HepG2 (cell line): ENCODE results near the gene CIITA. TPM values are rescaled to one million over a fixed set of nuclear protein-coding genes. Genes with fewer than 3 reads are reported as not detected.

ENCODE experiments used
- CBFB ChIP-seq: sonication (generic); formaldehyde crosslinking; IDR thresholded peaks from 2 replicates; pipeline ENCODE4 v1.4.0; 2020; ENCODE audit warnings: missing genetic modification reagents
- DNMT1 ChIP-seq: sonication (generic); formaldehyde crosslinking; IDR thresholded peaks from 2 replicates; pipeline ENCODE4 v1.5.1; 2020; ENCODE audit warnings: mild to moderate bottlenecking, missing genetic modification reagents
- FOXA3 ChIP-seq: IDR thresholded peaks from 2 replicates; pipeline ENCODE4 v1.6.1; 2016; ENCODE audit warnings: missing genetic modification reagents, missing compliant biosample characterization
- GATAD1 ChIP-seq: IDR thresholded peaks from 2 replicates; pipeline ENCODE4 v1.6.1; 2016; ENCODE audit warnings: missing genetic modification reagents, missing compliant biosample characterization
- HDAC2 ChIP-seq: sonication (generic); formaldehyde crosslinking; IDR thresholded peaks from 2 replicates; pipeline ENCODE4 v1.4.0; 2020; ENCODE audit warnings: missing genetic modification reagents
- HNRNPLL ChIP-seq: fragments of 200-400 bp; formaldehyde crosslinking; IDR thresholded peaks from 2 replicates; pipeline ENCODE4 v1.6.1; 2017; ENCODE audit warnings: mild to moderate bottlenecking, low read depth, low read length; ENCODE audit not compliant: poor library complexity, severe bottlenecking
- KLF16 ChIP-seq, 2 experiments: sonication (generic) in 1 of 2; formaldehyde crosslinking in 1 of 2; IDR thresholded peaks; 2 replicates each; pipeline versions ENCODE4 v1.6.1 to v1.8.0; 2016 to 2023; ENCODE audit warnings: missing genetic modification reagents in 2 of 2, missing compliant biosample characterization in 1 of 2
- MAFF ChIP-seq: IDR thresholded peaks from 2 replicates; pipeline ENCODE4 v1.6.1; 2011; ENCODE audit warnings: low read depth, low read length, improper control_type of control experiment
- MAX ChIP-seq: IDR thresholded peaks from 2 replicates; pipeline ENCODE4 v1.6.1; 2012; ENCODE audit warnings: inconsistent platforms
- MBNL3 ChIP-seq: fragments of 250-450 bp; sonication (Bioruptor Pico); conservative IDR thresholded peaks from 2 replicates; pipeline ENCODE4 v1.8.0; 2022; ENCODE audit warnings: mild to moderate bottlenecking, inconsistent platforms
- MEF2D ChIP-seq: sonication (generic); formaldehyde crosslinking; IDR thresholded peaks from 2 replicates; pipeline ENCODE4 v1.5.1; 2020; ENCODE audit warnings: mild to moderate bottlenecking, missing genetic modification reagents
- MIER3 ChIP-seq: IDR thresholded peaks from 2 replicates; pipeline ENCODE4 v1.6.1; 2016; ENCODE audit warnings: missing compliant biosample characterization, borderline replicate concordance
- MLX ChIP-seq: IDR thresholded peaks from 2 replicates; pipeline ENCODE4 v1.6.1; 2016
- NRL ChIP-seq: sonication (generic); formaldehyde crosslinking; IDR thresholded peaks from 2 replicates; pipeline ENCODE4 v1.5.0; 2020; ENCODE audit warnings: missing genetic modification reagents, mild to moderate bottlenecking, moderate library complexity, borderline replicate concordance
- PAF1 ChIP-seq: IDR thresholded peaks from 2 replicates; pipeline ENCODE4 v1.6.1; 2016; ENCODE audit warnings: missing genetic modification reagents, missing compliant biosample characterization
- POLR2AphosphoS5 ChIP-seq: IDR thresholded peaks from 2 replicates; pipeline ENCODE4 v1.6.1; 2012; ENCODE audit warnings: low read depth, low read length
- SRY ChIP-seq: sonication (generic); formaldehyde crosslinking; IDR thresholded peaks from 2 replicates; pipeline ENCODE4 v1.8.0; 2022; ENCODE audit warnings: mild to moderate bottlenecking, missing genetic modification reagents
- XRCC5 ChIP-seq: fragments of 200-400 bp; formaldehyde crosslinking; optimal IDR thresholded peaks from 2 replicates; pipeline ENCODE3; 2017; ENCODE audit warnings: mild to moderate bottlenecking, low read length
- YY1 ChIP-seq: IDR thresholded peaks from 2 replicates; pipeline ENCODE4 v1.6.1; 2011; ENCODE audit warnings: low read length, low read depth, moderate library complexity, mild to moderate bottlenecking; ENCODE audit not compliant: insufficient read depth, insufficient replicate concordance
- ZNF136 ChIP-seq: sonication (generic); formaldehyde crosslinking; IDR thresholded peaks from 2 replicates; pipeline ENCODE4 v1.8.1; 2022; ENCODE audit warnings: low read depth, mild to moderate bottlenecking, moderate library complexity, missing genetic modification reagents
- ZNF274 ChIP-seq: sonication (generic); formaldehyde crosslinking; IDR thresholded peaks from 2 replicates; pipeline ENCODE4 v1.5.1; 2020; ENCODE audit warnings: mild to moderate bottlenecking, missing genetic modification reagents
- ZNF331 ChIP-seq: sonication (generic); formaldehyde crosslinking; IDR thresholded peaks from 2 replicates; pipeline ENCODE4 v1.4.0; 2020; ENCODE audit warnings: missing genetic modification reagents
- ZNF382 ChIP-seq: sonication (generic); formaldehyde crosslinking; IDR thresholded peaks from 2 replicates; pipeline ENCODE4 v1.5.0; 2020; ENCODE audit warnings: missing genetic modification reagents, mild to moderate bottlenecking, borderline replicate concordance
- ZNF652 ChIP-seq: IDR thresholded peaks from 2 replicates; pipeline ENCODE4 v1.6.1; 2016; ENCODE audit warnings: low read depth, borderline replicate concordance
- ZNF670 ChIP-seq: sonication (generic); formaldehyde crosslinking; IDR thresholded peaks from 2 replicates; pipeline ENCODE4 v1.8.0; 2022; ENCODE audit warnings: mild to moderate bottlenecking, missing genetic modification reagents, borderline replicate concordance
- ZZZ3 ChIP-seq: sonication (generic); formaldehyde crosslinking; IDR thresholded peaks from 2 replicates; pipeline ENCODE4 v1.4.0; 2020; ENCODE audit warnings: missing genetic modification reagents, mild to moderate bottlenecking, borderline replicate concordance
- polyA plus RNA-seq, 8 experiments: library from polyadenylated mRNA; depleted of rRNA in 3 of 8; stranded (reverse) in 7 of 8; unstranded in 1 of 8; fragments of >200 nt; fragmentation: Illumina TruSeq in 4 of 8; extraction: Trizol in 4 of 8; gene quantifications; 2 replicates each; pipeline versions ENCODE4 v1.2.1 to v1.2.3, GENCODE V29; 2011 to 2016; ENCODE audit warnings: low read depth in 4 of 8, missing spikeins in 1 of 8, mixed read lengths in 1 of 8; ENCODE audit not compliant: insufficient read depth in 1 of 8
- total RNA-seq, 5 experiments: library from RNA; depleted of rRNA; stranded (reverse); fragments of >200 nt; fragmentation: Illumina TruSeq; extraction: Trizol; gene quantifications; 2 replicates each; pipeline ENCODE4 v1.2.3, GENCODE V29; 2016; ENCODE audit warnings: low read depth in 1 of 5
- TF ChIP-seq, protein P1 (sequence below): IDR thresholded peaks from 2 replicates; pipeline ENCODE4 v1.6.1; 2016; ENCODE audit warnings: missing genetic modification reagents, missing compliant biosample characterization
- TF ChIP-seq, protein P2 (sequence below): sonication (generic); formaldehyde crosslinking; IDR thresholded peaks from 2 replicates; pipeline ENCODE4 v1.8.1; 2023; ENCODE audit warnings: missing genetic modification reagents, mild to moderate bottlenecking, borderline replicate concordance

Gene CIITA
- total and polyA plus RNA-seq, 2 of the 13 experiments (the other 11 are each of a cell fraction or from before 2014, with no cell fraction given), result 0.08 to 0.09 TPM

- TF ChIP-seq, protein P1, sequence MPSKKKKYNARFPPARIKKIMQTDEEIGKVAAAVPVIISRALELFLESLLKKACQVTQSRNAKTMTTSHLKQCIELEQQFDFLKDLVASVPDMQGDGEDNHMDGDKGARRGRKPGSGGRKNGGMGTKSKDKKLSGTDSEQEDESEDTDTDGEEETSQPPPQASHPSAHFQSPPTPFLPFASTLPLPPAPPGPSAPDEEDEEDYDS (CRISPR knock-in tag), result peak; percentile 95
- TF ChIP-seq MIER3 (CRISPR knock-in tag) (0 out of 2 replicates have a peak, but pooled peaks have one; percentile 48), ZZZ3 (CRISPR knock-in tag) (no peak), POLR2AphosphoS5 (peak; percentile 90), ZNF382 (CRISPR knock-in tag) (no peak), CBFB (CRISPR knock-in tag) (peak; percentile 77; the same call in 1 of the 2 replicates), ZNF670 (CRISPR knock-in tag) (no peak), ZNF136 (CRISPR knock-in tag) (no peak), MBNL3 (CRISPR knock-in tag) (no peak), HNRNPLL (peak; percentile 88), ZNF652 (no peak), YY1 (peak; percentile 89), MEF2D (CRISPR knock-in tag) (0 out of 2 replicates have a peak, but pooled peaks have one; percentile 9), PAF1 (CRISPR knock-in tag) (no peak), FOXA3 (CRISPR knock-in tag) (peak; percentile 35; the same call in 1 of the 2 replicates), MAX (peak; percentile 69), HDAC2 (CRISPR knock-in tag) (peak; percentile 24; the same call in 1 of the 2 replicates), ZNF274 (peak; percentile 52; the same call in 1 of the 2 replicates), XRCC5 (peak; percentile 84), DNMT1 (0 out of 2 replicates have a peak, but pooled peaks have one; percentile 28), KLF16 (CRISPR knock-in tag; IDR thresholded peaks at IDR 0.05) (0 out of 4 replicates have a peak, but pooled peaks of 1 of the 2 experiments have one; percentile 56), MAFF (no peak), NRL (no peak), SRY (CRISPR knock-in tag) (peak; percentile 34; the same call in 1 of the 2 replicates), GATAD1 (CRISPR knock-in tag) (peak; percentile 65; the same call in 1 of the 2 replicates), ZNF331 (CRISPR knock-in tag) (peak; percentile 63), MLX (CRISPR knock-in tag) (peak; percentile 26; the same call in 1 of the 2 replicates)
- TF ChIP-seq, protein P2, sequence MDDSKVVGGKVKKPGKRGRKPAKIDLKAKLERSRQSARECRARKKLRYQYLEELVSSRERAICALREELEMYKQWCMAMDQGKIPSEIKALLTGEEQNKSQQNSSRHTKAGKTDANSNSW (CRISPR knock-in tag), result 0 out of 2 replicates have a peak, but pooled peaks have one; percentile 64
Observed at GRCh38 chr16:10942352-10943063, 65.5 kb downstream of the CIITA start, which contains the start of gene DEXI (continued).
